Smooth muscle cell (in vitro differentiated cells): ENCODE measurements around the gene YIPF3. TPM values are rescaled to one million over a fixed set of nuclear protein-coding genes. Genes with fewer than 3 reads are reported as not detected.

Source experiments
- DNase-seq: peaks from one replicate; lab custom pipeline; 2025; ENCODE audit not compliant: unreplicated experiment; lab: John Stamatoyannopoulos, UW
- H2AFZ ChIP-seq: fragments of 200-600 bp; sonication (generic); 2 replicates; pipeline ENCODE4 v1.6.0; 2016; ENCODE audit warnings: antibody characterized with exemption, low read depth, mild to moderate bottlenecking
- H3F3A ChIP-seq: fragments of 200-600 bp; sonication (generic); 2 replicates; pipeline ENCODE4 v1.6.0; 2017; ENCODE audit warnings: antibody characterized with exemption, low read depth
- H3K27ac ChIP-seq: fragments of 200-600 bp; sonication (generic); 2 replicates; pipeline ENCODE4 v1.5.1; 2016; ENCODE audit warnings: low read depth, mild to moderate bottlenecking
- H3K27me3 ChIP-seq: fragments of 200-600 bp; sonication (generic); 2 replicates; pipeline ENCODE4 v1.6.1; 2016; ENCODE audit warnings: low read depth, mild to moderate bottlenecking
- H3K36me3 ChIP-seq: fragments of 200-600 bp; sonication (generic); 2 replicates; pipeline ENCODE4 v1.5.1; 2016; ENCODE audit warnings: low read depth
- H3K4me1 ChIP-seq: fragments of 200-600 bp; sonication (generic); 2 replicates; pipeline ENCODE4 v1.5.1; 2016; ENCODE audit warnings: low read depth
- H3K4me2 ChIP-seq: fragments of 200-600 bp; sonication (generic); 2 replicates; pipeline ENCODE4 v1.6.0; 2016; ENCODE audit warnings: mild to moderate bottlenecking
- H3K4me3 ChIP-seq: fragments of 200-600 bp; sonication (generic); 2 replicates; pipeline ENCODE4 v1.5.1; 2016; ENCODE audit warnings: mild to moderate bottlenecking
- H3K79me2 ChIP-seq: fragments of 200-600 bp; sonication (generic); 2 replicates; pipeline ENCODE4 v1.6.0; 2016; ENCODE audit warnings: low read depth, mild to moderate bottlenecking
- H3K9ac ChIP-seq: fragments of 200-600 bp; sonication (generic); 2 replicates; pipeline ENCODE4 v1.6.0; 2016; ENCODE audit warnings: low read depth
- H3K9me3 ChIP-seq: fragments of 200-600 bp; sonication (generic); replicated peaks from 2 replicates; pipeline ENCODE4 v1.5.1; 2016; ENCODE audit warnings: low read depth
- H4K20me1 ChIP-seq: fragments of 200-600 bp; sonication (generic); 2 replicates; pipeline ENCODE4 v1.6.0; 2016; ENCODE audit warnings: low read depth
- CTCF ChIP-seq: fragments of 200-600 bp; sonication (generic); IDR thresholded peaks from 2 replicates; pipeline ENCODE4 v1.5.1; 2017; ENCODE audit warnings: borderline replicate concordance, mild to moderate bottlenecking, antibody characterized with exemption; ENCODE audit not compliant: insufficient read depth, poor library complexity, severe bottlenecking
- WGBS: methylation state at CpG from one replicate; pipeline ENCODE4 v1.1.7; 2016; ENCODE audit warnings: low lambda C conversion rate; 5-methylcytosine and 5-hydroxymethylcytosine counted together
- polyA plus RNA-seq: library from polyadenylated mRNA; unstranded; fragments of >200 nt; fragmentation: Nextera tagmentation; extraction: Ambion mirVana; gene quantifications from 2 replicates; pipeline ENCODE4 v1.2.1, GENCODE V29; 2016
- total RNA-seq: library from RNA; depleted of rRNA; stranded (reverse); fragments of >200 nt; gene quantifications from 2 replicates; pipeline ENCODE4 v1.2.3, GENCODE V29; 2014

Gene YIPF3
- total and polyA plus RNA-seq, 2 experiments from 2014 or later, result 182 to 199 TPM

- Histone ChIP-seq H3K9me3 (no peaks in the 10 kb centered on the region), H3K9ac (no peak overlapping the region), H3K79me2 (peaks cover 46% of the 10 kb centered on the region), H3K4me3 (no peak overlapping the region), H3K27ac (peak overlapping the region; percentile 19), H4K20me1 (peaks cover 24% of the 10 kb centered on the region), H2AFZ (no peak overlapping the region), H3F3A (no peaks in the 10 kb centered on the region), H3K4me1 (peaks cover 18% of the 10 kb centered on the region), H3K4me2 (peak overlapping the region; percentile 31), H3K27me3 (no peaks in the 10 kb centered on the region), H3K36me3 (no peaks in the 10 kb centered on the region)
- whole genome bisulfite sequencing, result 71% methylated on average over 4 of the region's 4 CpGs
- DNase-seq, result no peak
- no peak for TF ChIP-seq CTCF
Observed at GRCh38 chr6:43488667-43489276, 28.0 kb downstream of the YIPF3 start.

- H3F3A ChIP-seq, result peaks cover 3% of the 10 kb centered on the region
- H3K9me3 ChIP-seq, result no peaks in the 10 kb centered on the region
- H3K4me2 ChIP-seq, result no peak overlapping the region
- no peak for TF ChIP-seq CTCF
- H3K27me3 ChIP-seq, result no peaks in the 10 kb centered on the region
- peaks cover 82% of the 10 kb centered on the region for H3K79me2 ChIP-seq
- peaks cover 52% of the 10 kb centered on the region for H4K20me1 ChIP-seq
- H2AFZ ChIP-seq, result no peak overlapping the region
- H3K27ac ChIP-seq, result peak overlapping the region; percentile 38
- 82% methylated on average over 11 of the region's 11 CpGs for WGBS
- DNase-seq, result no peak
- peaks cover 12% of the 10 kb centered on the region for H3K4me1 ChIP-seq
- H3K36me3 ChIP-seq, result no peaks in the 10 kb centered on the region
- H3K4me3 ChIP-seq, result no peak overlapping the region
- H3K9ac ChIP-seq, result no peak overlapping the region
Observed at GRCh38 chr6:43481591-43482236, 35.0 kb downstream of the YIPF3 start.

- Histone ChIP-seq H3K79me2 (peaks cover 80% of the 10 kb centered on the region), H3K27ac (peak overlapping the region; percentile 38), H3K4me3 (no peak overlapping the region), H3K9me3 (no peaks in the 10 kb centered on the region), H3K27me3 (no peaks in the 10 kb centered on the region), H3K9ac (no peak overlapping the region), H4K20me1 (peaks cover 51% of the 10 kb centered on the region), H2AFZ (no peak overlapping the region), H3K4me1 (peaks cover 12% of the 10 kb centered on the region), H3K36me3 (no peaks in the 10 kb centered on the region), H3K4me2 (no peak overlapping the region), H3F3A (peaks cover 3% of the 10 kb centered on the region)
- DNase-seq, result no peak
- WGBS, result 94% methylated on average over 2 of the region's 2 CpGs
- no peak for TF ChIP-seq CTCF
Observed at GRCh38 chr6:43481075-43481474, 35.7 kb downstream of the YIPF3 start.
